Measurements from ENCODE around the gene GEMIN8. TPM values are rescaled to one million over a fixed set of nuclear protein-coding genes. Genes with fewer than 3 reads are reported as not detected.

The GEMIN8 gene
- total RNA-seq, 1 experiment from 2014 or later = 11.2 TPM

- H3K36me3 ChIP-seq (ENCODE audit: control insufficient read depth, insufficient read depth, low read length) = no peaks in the 10 kb centered on the region
- no peaks in the 10 kb centered on the region for H3K27me3 ChIP-seq (ENCODE audit: control insufficient read depth, insufficient read depth, low read length)
- BruUV-seq (replicated peaks) = no TSS peak
- no peak for ATAC-seq
- DNase-seq (ENCODE audit: low read depth, low spot score) = no peak
- H3K9me3 ChIP-seq (ENCODE audit: control insufficient read depth, insufficient read depth, low read depth, low read length) = no peaks in the 10 kb centered on the region
- intact Hi-C loops (cut with micrococcal nuclease; ENCODE audit: unreplicated experiment) = no loop called here
- in situ Hi-C loops (cut with HindIII; ENCODE audit: low pct_unique_long_range_greater_than_20kb, low sequenced_read_pairs) = no loop called here
- no peak overlapping the region for H3K27ac ChIP-seq (ENCODE audit: low read length)
- H3K4me1 ChIP-seq (ENCODE audit: control insufficient read depth, insufficient read depth, low read length) = no peaks in the 10 kb centered on the region
- TF ChIP-seq POLR2AphosphoS5 (IDR thresholded peaks at IDR 0.05; ENCODE audit: low read depth, low read length) (no peak), TCF7L2 (IDR thresholded peaks at IDR 0.05; ENCODE audit: low read depth, low read length) (no peak), SIN3A (IDR thresholded peaks at IDR 0.05; ENCODE audit: borderline replicate concordance, insufficient read depth, low read depth, low read length) (no peak), REST (IDR thresholded peaks at IDR 0.05; ENCODE audit: insufficient read depth in 1 of 2, low read depth in 2 of 2, low read length in 1 of 2) (no peak)
- POLR2A ChIA-PET = no interaction called here
- CTCF ChIA-PET = no interaction called here
- no peak overlapping the region for H3K4me3 ChIP-seq (ENCODE audit: low read depth in 2 of 2, low read length in 2 of 2)
Measured at GRCh38 chrX:14003876-14004425, 25.7 kb downstream of the GEMIN8 start.

GRCh38 chrX:14003028-14003427 lies 26.7 kb downstream of the GEMIN8 start:
- ATAC-seq = no peak
- no peaks in the 10 kb centered on the region for H3K4me1 ChIP-seq (ENCODE audit: control insufficient read depth, insufficient read depth, low read length)
- H3K36me3 ChIP-seq (ENCODE audit: control insufficient read depth, insufficient read depth, low read length) = no peaks in the 10 kb centered on the region
- no peak for TF ChIP-seq TCF7L2 (IDR thresholded peaks at IDR 0.05; ENCODE audit: low read depth, low read length)
- no peak for TF ChIP-seq POLR2AphosphoS5 (IDR thresholded peaks at IDR 0.05; ENCODE audit: low read depth, low read length)
- TF ChIP-seq REST (IDR thresholded peaks at IDR 0.05; ENCODE audit: insufficient read depth in 1 of 2, low read depth in 2 of 2, low read length in 1 of 2) = no peak
- TF ChIP-seq CTCF (IDR thresholded peaks at IDR 0.05) = no peak
- TF ChIP-seq SIN3A (IDR thresholded peaks at IDR 0.05; ENCODE audit: borderline replicate concordance, insufficient read depth, low read depth, low read length) = no peak
- intact Hi-C loops (cut with micrococcal nuclease; ENCODE audit: unreplicated experiment) = no loop called here
- no peak overlapping the region for H3K4me3 ChIP-seq (ENCODE audit: low read depth in 2 of 2, low read length in 2 of 2)
- no peaks in the 10 kb centered on the region for H3K27me3 ChIP-seq (ENCODE audit: control insufficient read depth, insufficient read depth, low read length)
- no TSS peak for BruUV-seq (replicated peaks)
- in situ Hi-C loops (cut with HindIII; ENCODE audit: low pct_unique_long_range_greater_than_20kb, low sequenced_read_pairs) = no loop called here
- ChIA-PET POLR2A (no interaction called here), CTCF (no interaction called here)
- no peak overlapping the region for H3K27ac ChIP-seq (ENCODE audit: low read length)
- DNase-seq (ENCODE audit: low read depth, low spot score) = no peak
- H3K9me3 ChIP-seq (ENCODE audit: control insufficient read depth, insufficient read depth, low read depth, low read length) = no peaks in the 10 kb centered on the region

Measured in Panc1 (cell line).